PC-3 (cell line): ENCODE results near the gene TXLNG. TPM values are rescaled to one million over a fixed set of nuclear protein-coding genes. Genes with fewer than 3 reads are reported as not detected.

Source experiments
- ATAC-seq: fragments of 200-7000 bp; cut with Tn5 transposase; 2 replicates; pipeline ENCODE4 v1.9.1; 2020; ENCODE audit warnings: mild to moderate bottlenecking, moderate library complexity
- BruUV-seq: library from RNA; stranded (reverse); fragments of 400-500 nt; replicated peaks from 2 replicates; lab custom pipeline; 2021; lab: Mats Ljungman, UMichigan
- CTCF ChIA-PET: fragments of 300-600 bp; sonication (Branson Sonifier 250); formaldehyde crosslinking; loops from one replicate; lab custom pipeline; 2022; ENCODE audit warnings: antibody characterized with exemption; lab: Charles Lee
- POLR2A ChIA-PET: fragments of 300-600 bp; sonication (Branson Sonifier 250); formaldehyde crosslinking; loops from one replicate; lab custom pipeline; 2022; ENCODE audit warnings: antibody characterized with exemption; ENCODE audit not compliant: unreplicated experiment; lab: Charles Lee
- DNase-seq: peaks from one replicate; pipeline ENCODE4 v3.0.0-alpha.2; 2015
- H2AFZ ChIP-seq: fragments of 300-600 bp; sonication (generic); 2 replicates; pipeline ENCODE4 v1.6.0; 2016; ENCODE audit warnings: antibody characterized with exemption, low read length
- H3F3A ChIP-seq: fragments of 300-600 bp; sonication (generic); one replicate; pipeline ENCODE4 v1.6.0; 2017; ENCODE audit warnings: antibody characterized with exemption, low read length, control low read depth, mild to moderate bottlenecking; ENCODE audit not compliant: unreplicated experiment
- H3K27ac ChIP-seq: fragments of 300-600 bp; sonication (generic); 2 replicates; pipeline ENCODE4 v1.5.1; 2016; ENCODE audit warnings: mild to moderate bottlenecking, low read length
- H3K27me3 ChIP-seq: fragments of 300-600 bp; sonication (generic); 2 replicates; pipeline ENCODE4 v1.6.1; 2016; ENCODE audit warnings: low read length, mixed read lengths
- H3K36me3 ChIP-seq: fragments of 300-600 bp; sonication (generic); 2 replicates; pipeline ENCODE4 v1.6.1; 2016; ENCODE audit warnings: low read depth, mixed run types, low read length, mixed read lengths
- H3K4me1 ChIP-seq: fragments of 300-600 bp; sonication (generic); 2 replicates; pipeline ENCODE4 v1.5.1; 2016; ENCODE audit warnings: low read length; ENCODE audit not compliant: insufficient read depth
- H3K4me2 ChIP-seq: fragments of 300-600 bp; sonication (generic); 2 replicates; pipeline ENCODE4 v1.6.0; 2016; ENCODE audit warnings: low read length
- H3K4me3 ChIP-seq: fragments of 300-600 bp; sonication (generic); 2 replicates; pipeline ENCODE4 v1.5.1; 2016; ENCODE audit warnings: mild to moderate bottlenecking, low read length, mixed read lengths
- H3K79me2 ChIP-seq: fragments of 300-600 bp; sonication (generic); 2 replicates; pipeline ENCODE4 v1.6.1; 2017; ENCODE audit warnings: low read length, mixed read lengths
- H3K9ac ChIP-seq: fragments of 300-600 bp; sonication (generic); 2 replicates; pipeline ENCODE4 v1.6.0; 2016; ENCODE audit warnings: mild to moderate bottlenecking, low read length
- H3K9me2 ChIP-seq: fragments of 300-600 bp; sonication (generic); replicated peaks from 2 replicates; pipeline ENCODE4 v1.6.1; 2016; ENCODE audit warnings: mixed run types, low read length, mixed read lengths
- H3K9me3 ChIP-seq: fragments of 300-600 bp; sonication (generic); 2 replicates; pipeline ENCODE4 v1.6.1; 2016; ENCODE audit warnings: low read length, mixed read lengths
- H4K20me1 ChIP-seq: fragments of 300-600 bp; sonication (generic); 2 replicates; pipeline ENCODE4 v1.6.1; 2016; ENCODE audit warnings: low read length, mixed read lengths
- CTCF ChIP-seq: fragments of 300-600 bp; sonication (generic); conservative IDR thresholded peaks from 2 replicates; pipeline ENCODE4 v1.5.1; 2017; ENCODE audit warnings: antibody characterized with exemption, low read depth, mild to moderate bottlenecking, low read length
- EZH2 ChIP-seq: fragments of 300-600 bp; sonication (generic); IDR thresholded peaks from one replicate; pipeline ENCODE4 v1.6.1; 2017; ENCODE audit warnings: antibody characterized with exemption, mild to moderate bottlenecking, low read length; ENCODE audit not compliant: unreplicated experiment
- EZH2phosphoT487 ChIP-seq: fragments of 300-600 bp; sonication (generic); IDR thresholded peaks from 2 replicates; pipeline ENCODE4 v1.6.1; 2018; ENCODE audit warnings: mild to moderate bottlenecking, antibody characterized with exemption, low read length, borderline replicate concordance
- intact Hi-C: fragments of 100-400 bp; cut with micrococcal nuclease; formaldehyde crosslinking; loops from 2 replicates; pipeline ENCODE4 v1.9.0; 2023
- total RNA-seq: library from RNA; depleted of rRNA; stranded (reverse); fragments of >200 nt; gene quantifications from 2 replicates; pipeline ENCODE4 v1.2.3, GENCODE V29; 2014

TXLNG gene
- total RNA-seq, 1 experiment from 2014 or later = 17.1 TPM

- H3K4me3 ChIP-seq = no peak overlapping the region
- no peaks in the 10 kb centered on the region for H3K9me2 ChIP-seq
- H4K20me1 ChIP-seq = no peaks in the 10 kb centered on the region
- BruUV-seq = no TSS peak
- H3K36me3 ChIP-seq = peaks cover 13% of the 10 kb centered on the region
- no peak overlapping the region for H2AFZ ChIP-seq
- no peak overlapping the region for H3K27ac ChIP-seq
- H3F3A ChIP-seq = no peaks in the 10 kb centered on the region
- CTCF ChIA-PET = no interaction called here
- H3K4me1 ChIP-seq = no peaks in the 10 kb centered on the region
- no peak overlapping the region for H3K4me2 ChIP-seq
- ATAC-seq (no peak), DNase-seq (no peak)
- POLR2A ChIA-PET = interaction anchor here (0.6 kb wide), 1 partner anchor 9 kb away, joined by 4 read pairs; no protein-coding TSS in a partner anchor
- no peaks in the 10 kb centered on the region for H3K9me3 ChIP-seq
- H3K79me2 ChIP-seq = peaks cover 71% of the 10 kb centered on the region
- H3K9ac ChIP-seq = no peak overlapping the region
- TF ChIP-seq CTCF (no peak), EZH2phosphoT487 (no peak), EZH2 (no peak)
- no peaks in the 10 kb centered on the region for H3K27me3 ChIP-seq
- intact Hi-C loops = no loop called here
These were observed 11.6 kb downstream of the TXLNG start for GRCh38 chrX:16797841-16798240.

GRCh38 chrX:16804923-16805464 lies 18.7 kb downstream of the TXLNG start:
- peaks cover 23% of the 10 kb centered on the region; the same call in 1 of the 2 replicates for H4K20me1 ChIP-seq
- no peak overlapping the region for H3K9ac ChIP-seq
- H3K4me2 ChIP-seq = no peak overlapping the region
- no peak for TF ChIP-seq CTCF
- no peak for TF ChIP-seq EZH2
- no peak for TF ChIP-seq EZH2phosphoT487
- no peaks in the 10 kb centered on the region for H3F3A ChIP-seq
- ChIA-PET CTCF (no interaction called here), POLR2A (no interaction called here)
- H3K27ac ChIP-seq = no peak overlapping the region
- intact Hi-C loops = no loop called here
- H3K4me3 ChIP-seq = no peak overlapping the region
- H3K9me3 ChIP-seq = no peaks in the 10 kb centered on the region
- no peak for DNase-seq
- no peak overlapping the region for H2AFZ ChIP-seq
- peaks cover 82% of the 10 kb centered on the region for H3K79me2 ChIP-seq
- H3K27me3 ChIP-seq = no peaks in the 10 kb centered on the region
- H3K36me3 ChIP-seq = peaks cover 8% of the 10 kb centered on the region
- no TSS peak for BruUV-seq
- peaks cover 10% of the 10 kb centered on the region for H3K4me1 ChIP-seq
- no peak for ATAC-seq
- H3K9me2 ChIP-seq = no peaks in the 10 kb centered on the region

- CTCF ChIA-PET = no interaction called here
- POLR2A ChIA-PET = no interaction called here
- no peak for TF ChIP-seq EZH2phosphoT487
- no peak for TF ChIP-seq EZH2
- TF ChIP-seq CTCF = no peak
- Histone ChIP-seq H3K79me2 (peaks cover 83% of the 10 kb centered on the region), H3K9ac (no peak overlapping the region), H4K20me1 (peaks cover 23% of the 10 kb centered on the region; the same call in 1 of the 2 replicates), H3K4me3 (no peak overlapping the region), H3F3A (no peaks in the 10 kb centered on the region), H3K36me3 (peaks cover 9% of the 10 kb centered on the region), H3K27ac (no peak overlapping the region), H3K27me3 (no peaks in the 10 kb centered on the region), H3K4me2 (peak overlapping the region; percentile 27), H2AFZ (no peak overlapping the region), H3K9me3 (no peaks in the 10 kb centered on the region), H3K9me2 (no peaks in the 10 kb centered on the region), H3K4me1 (peaks cover 10% of the 10 kb centered on the region)
- ATAC-seq (peak; percentile 18; the same call in 1 of the 2 replicates), DNase-seq (no peak)
- intact Hi-C loops = no loop called here
- no TSS peak for BruUV-seq
These were observed 21.3 kb downstream of the TXLNG start for GRCh38 chrX:16807548-16807947.
